Kidney tubule cell (primary cell): ENCODE data around the gene TLDC2.

Experiments
- DNase-seq: peaks from one replicate; pipeline ENCODE4 v3.0.0-alpha.2; 2018; ENCODE audit warnings: low spot score

The TLDC2 gene

DNA sequence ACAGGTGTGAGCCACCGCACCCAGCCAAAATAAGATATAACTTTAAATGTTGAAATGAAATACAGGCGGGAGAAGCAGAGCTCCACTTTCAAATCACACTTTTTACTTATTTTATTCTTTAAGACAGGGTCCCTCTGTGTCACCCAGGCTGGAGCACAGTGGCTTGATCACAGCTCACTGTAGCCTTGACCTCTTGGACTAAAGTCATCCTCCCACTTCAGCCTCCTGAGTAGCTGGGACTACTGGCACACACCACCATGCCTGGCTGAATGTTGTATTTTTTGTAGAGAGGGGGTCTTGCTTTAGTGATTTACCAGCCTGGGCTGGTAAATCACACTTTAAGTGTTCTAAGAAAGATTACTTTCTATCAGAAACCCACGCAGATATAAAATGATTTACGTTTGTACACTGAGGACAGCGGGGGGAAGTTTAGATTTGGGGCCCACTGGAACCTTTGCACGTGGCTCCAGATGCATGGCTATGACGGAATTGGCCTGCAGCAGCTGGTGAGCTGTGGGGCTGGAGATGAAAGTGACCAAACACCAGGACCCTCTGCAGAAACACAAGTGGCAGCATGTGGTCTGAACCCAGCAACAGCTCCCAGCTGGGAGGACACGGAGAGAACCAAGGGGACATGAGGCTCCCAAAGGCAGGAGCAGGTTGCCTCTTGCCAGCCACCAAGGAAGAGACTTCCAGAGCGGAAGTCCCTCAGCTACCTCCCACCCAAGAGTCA lies 26.4 kb upstream of the TLDC2 start:
- DNase-seq = no peak

DNA sequence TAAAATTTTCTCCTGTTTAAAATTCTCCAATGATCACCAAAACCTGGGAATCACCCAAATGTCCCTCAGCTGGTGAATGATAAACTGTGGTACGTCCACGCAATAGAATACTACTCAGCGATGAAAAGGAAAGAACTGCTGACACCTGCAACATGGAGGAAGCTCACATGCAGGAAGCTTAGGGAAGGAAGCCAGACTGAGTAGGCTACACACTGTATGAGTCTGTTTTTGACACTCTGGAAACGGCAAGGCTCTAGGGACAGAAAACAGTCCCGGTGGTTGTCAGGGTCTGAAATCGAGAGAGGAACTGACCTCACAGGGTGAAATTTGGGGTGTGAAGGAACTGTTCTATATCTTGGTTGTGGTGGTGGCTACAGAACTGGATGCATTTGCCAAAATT lies 25.2 kb upstream of the TLDC2 start:
- no peak for DNase-seq

DNA sequence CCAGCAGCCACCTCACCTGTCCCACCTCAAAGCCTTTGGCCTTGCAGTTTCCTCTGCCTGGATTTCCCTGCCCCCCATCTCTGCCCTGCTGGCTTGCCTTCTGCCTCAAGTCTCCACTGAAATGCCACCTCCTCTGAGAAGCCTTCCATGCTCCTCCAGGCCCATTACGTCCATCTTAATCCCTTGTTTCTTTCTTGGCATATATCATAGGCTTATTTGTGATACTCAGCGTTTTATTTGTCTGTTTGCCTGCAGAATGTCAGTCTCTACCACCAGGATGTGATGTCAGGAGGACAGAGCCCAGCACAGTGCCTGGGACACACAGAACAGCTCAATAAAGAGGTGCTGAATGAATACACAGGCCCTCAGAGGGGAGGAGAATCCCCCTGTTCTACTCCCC lies 24.4 kb upstream of the TLDC2 start:
- DNase-seq = no peak

DNA sequence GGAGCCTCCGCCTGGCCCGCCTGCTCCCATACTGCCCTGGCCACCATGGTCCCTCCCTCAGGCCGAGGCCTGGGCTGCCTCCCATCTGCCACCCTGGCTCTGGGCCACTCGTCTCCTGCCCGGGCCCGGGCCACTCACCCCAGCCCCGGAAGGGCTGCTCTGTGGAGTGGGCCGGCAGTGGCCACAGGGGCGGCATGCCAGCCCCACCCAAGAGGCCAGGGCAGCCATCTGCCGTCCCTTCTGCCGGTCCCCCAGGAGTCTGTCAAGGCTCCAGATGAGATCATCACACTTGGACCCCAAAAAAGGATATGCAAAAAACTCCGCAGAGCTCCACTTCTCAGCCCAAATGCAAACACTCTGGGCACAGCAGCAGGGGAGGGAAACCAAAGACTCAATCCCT lies 23.8 kb upstream of the TLDC2 start:
- no peak for DNase-seq

DNA sequence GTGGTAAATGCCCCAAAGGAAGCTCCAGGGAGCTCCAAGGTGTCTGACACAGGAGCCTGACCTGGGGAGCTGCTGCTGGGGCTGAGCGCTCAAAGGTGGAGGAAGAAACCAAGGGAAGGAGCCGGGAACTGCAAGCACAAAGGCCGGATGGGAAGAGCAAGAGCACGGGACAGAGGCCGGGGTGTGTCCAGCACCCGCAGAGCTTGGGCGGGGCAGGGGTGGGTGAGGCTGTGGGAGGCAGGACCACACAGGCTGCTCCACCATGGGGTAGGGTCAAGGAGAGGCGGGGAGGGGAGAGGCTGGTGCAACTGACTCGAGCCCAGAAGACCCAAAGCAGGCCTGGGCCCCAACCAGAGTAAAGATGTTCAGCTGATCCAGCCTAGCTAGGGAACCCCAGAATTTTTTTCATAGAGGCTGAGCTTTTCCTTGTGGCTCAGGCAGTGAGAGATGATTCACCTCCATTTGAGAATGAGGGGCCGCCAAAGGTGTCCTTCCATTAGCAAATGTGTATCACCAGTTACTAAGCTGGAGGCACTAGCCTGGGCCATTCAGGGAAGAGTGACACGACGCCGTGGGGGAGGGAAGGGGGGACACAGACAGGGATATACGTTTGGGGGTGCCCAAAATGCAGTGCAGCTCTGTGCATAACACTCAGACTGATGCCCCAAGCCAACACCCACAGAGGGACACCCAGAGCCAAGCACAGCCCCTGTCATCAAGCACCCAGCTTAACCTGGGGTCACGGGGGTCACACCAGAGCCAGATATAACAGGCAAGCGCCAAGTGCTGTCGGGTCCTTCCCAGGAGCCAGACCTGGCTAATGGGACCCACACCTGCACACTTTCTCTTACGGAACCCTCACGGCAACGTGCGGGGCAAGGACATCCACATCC lies 21.3 kb upstream of the TLDC2 start:
- no peak for DNase-seq

DNA sequence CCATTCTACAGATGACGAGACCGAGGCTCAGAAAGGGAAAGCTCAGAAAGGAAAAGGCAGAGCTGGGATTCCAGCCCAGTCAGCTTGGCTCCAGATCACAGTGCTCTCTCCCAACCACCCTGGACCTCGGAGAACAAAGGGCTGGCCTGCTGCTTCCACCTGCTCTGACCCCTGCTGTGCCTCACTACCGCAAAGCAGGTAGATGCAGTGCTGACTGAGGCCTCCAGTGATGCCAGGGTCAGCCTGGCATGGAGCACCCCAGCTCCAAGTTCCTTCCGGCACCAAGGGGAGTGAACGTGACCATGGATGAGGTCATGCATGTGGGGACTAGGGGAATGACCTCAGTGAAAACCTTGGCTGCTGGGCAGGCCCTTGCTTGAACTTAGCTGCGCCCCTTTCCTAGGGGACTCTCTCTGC lies 20.7 kb upstream of the TLDC2 start:
- peak; percentile 54 for DNase-seq

DNA sequence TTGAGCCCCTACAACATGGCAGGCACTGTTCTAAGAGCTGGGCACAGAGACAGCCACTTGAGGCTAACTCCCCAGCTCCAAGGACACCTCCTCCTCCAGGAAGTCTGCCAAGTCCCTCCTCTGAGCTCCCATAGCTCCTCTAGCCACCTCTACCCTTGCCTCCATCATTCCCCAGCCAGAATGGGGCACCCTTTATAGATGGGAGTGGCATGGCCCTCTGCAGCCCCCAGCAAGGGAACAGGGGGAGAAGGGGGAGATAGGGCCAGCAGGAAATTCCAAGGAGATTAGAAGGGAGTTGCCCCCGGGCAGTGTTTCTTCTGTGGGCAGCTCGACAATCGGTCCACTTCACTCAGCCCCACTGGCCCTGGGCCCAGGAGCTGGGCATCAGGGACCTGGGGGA lies 19.7 kb upstream of the TLDC2 start:
- no peak for DNase-seq

DNA sequence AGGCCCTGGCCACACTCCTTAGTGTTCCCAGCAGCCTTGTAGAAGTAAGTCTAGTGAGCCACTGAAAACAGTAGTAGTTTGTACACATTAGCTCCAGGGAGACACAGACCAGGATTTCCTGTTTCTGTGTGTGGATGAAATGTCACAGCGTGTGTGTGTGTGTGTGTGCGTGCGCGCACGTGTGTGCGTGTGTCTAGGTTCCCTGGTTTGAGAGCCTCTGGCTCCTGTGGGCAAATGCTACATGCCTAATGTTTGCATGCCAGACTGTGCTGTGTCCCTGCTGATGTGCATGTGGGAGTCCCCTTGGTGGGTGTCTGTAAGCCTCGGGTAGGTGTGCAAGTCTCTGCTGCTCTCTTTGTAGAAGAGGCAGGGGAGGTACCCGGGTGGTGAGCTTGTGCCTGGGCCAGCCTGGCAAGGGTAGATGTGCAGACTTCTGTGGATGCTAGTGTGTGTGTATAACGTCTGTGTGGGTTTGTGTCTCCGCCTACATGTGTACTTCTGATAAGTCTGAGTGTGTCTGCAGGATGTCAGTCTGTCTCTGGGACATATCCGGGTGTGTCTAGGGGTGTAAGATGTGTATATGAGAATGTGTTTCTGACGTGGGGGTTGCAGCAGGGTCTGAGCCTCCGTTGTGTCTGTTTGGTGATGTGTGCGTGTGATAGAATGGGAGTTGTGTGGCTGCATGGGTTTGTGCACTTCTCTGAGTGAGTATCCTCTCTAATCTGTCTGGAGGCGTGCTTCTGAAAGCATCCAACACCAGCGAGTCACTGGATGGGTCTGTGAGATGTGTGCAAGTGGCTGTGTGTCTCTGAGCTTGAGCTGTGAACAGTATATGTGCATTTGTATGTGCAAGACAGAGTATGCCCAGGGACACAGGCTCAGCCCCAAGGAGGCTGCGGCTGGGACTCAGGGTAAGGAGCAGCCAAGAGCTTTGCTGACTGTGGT lies 19.0 kb upstream of the TLDC2 start:
- DNase-seq = no peak

DNA sequence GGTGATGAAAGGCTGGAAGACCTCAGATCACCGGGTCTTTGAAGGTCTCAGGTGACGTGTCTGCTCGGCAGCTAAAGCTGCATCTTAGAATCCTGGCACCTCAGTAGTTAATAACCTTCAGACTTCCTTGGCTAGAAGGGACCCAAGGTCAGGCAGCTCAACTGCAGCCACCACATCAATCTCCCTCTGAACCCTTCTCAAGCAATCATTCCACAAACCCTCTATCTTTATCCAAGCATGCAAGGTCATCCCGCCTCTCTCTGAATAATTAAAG lies 16.7 kb upstream of the TLDC2 start:
- no peak for DNase-seq

DNA sequence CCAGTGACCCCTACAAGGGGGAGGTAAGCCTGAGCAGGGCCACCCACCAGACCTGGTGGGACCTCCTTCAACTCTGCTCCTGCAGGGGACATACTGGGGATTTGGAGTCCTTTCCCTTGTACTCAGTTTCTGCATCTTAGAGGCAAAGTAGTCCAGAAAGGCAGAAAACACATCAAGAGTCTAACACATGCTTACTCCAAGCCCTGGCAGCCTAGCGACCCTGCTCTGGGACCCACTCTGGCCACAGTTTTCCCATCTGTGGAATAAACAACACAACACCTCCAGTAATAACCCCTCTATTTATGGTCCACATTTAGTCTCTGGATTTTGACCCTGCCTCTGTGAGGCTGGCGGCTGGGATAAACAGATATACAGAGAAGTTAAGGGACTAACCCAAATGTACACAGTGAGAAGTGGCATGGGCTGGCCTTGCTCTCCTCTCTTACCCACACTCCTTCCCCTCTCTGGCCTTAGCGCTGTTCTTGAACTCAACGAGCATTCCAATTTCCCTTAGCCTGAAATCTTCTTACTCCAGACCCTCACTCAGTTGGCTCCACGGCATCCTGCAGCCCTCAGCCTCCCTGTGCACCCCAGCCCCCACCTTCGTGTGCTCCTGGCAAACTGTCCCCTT lies 16.1 kb upstream of the TLDC2 start:
- no peak for DNase-seq

DNA sequence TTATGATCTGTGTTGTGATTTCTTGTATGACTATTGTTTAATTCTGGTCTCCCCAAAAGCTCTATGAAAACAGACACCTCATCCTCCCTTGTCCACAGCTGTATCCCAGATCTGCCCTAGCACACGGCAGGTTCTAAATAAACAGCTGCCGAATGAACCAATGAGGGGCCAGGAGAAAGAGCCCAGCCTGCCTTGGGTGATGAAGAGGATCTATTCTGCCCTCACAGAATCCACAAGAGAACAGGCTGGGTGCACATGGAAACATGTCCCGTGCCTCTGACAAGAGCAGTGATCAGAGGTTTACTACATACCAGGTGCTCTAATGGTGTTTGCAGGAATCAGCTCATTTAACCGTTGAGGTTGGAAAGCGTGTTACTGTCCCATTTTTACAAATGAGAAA lies 15.6 kb upstream of the TLDC2 start:
- no peak for DNase-seq

DNA sequence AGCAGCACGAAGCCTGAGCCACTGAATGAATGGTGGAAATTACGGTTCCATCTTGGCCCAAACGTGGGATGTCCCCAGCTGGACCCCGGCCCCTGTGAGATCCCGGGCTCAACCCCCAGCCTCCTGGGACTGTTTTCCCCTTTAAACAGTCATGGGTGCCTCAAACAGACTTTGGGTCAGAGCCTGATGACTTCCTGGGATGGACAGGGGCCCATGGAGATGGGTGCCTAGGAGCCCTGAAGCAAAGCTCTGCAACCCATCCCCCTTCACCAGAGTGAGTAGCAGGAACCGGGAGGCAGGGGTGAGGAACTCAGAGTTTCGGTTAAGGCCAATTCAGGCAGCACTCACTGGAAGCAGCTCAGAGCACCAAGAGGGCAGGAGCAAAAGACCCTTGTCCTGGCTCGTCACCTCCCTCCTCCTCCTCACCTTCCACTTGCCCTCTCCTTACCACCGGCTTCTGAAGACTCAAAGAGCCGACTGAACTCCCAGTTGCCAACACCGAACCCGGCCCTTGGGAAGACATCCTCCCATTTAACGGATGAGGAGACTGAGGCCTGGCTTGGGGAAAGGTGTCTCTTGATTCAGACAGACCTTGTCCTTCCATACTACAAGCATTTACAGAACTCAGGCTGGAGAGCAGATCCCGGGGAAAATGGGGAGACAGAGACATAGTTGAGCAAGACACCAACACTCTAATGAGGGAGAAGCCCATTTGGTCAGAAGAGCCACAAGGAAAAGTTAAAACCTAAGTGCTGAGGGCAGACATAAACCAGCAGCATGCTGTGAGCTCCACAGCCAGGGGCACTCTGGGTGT lies 14.9 kb upstream of the TLDC2 start:
- DNase-seq = no peak

DNA sequence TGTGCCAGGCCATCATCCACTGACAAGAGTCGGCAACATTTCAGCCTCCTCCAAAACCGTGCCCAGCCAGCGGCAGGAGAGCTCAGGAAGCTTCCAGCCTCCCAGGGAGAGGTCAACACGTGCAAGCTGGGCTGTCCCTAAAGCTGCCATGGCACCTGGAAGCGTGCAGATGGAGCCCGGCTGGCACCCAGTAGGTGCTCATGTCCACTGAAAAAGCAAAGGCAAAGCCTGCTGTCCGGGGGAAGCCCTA lies 14.4 kb upstream of the TLDC2 start:
- DNase-seq = no peak

DNA sequence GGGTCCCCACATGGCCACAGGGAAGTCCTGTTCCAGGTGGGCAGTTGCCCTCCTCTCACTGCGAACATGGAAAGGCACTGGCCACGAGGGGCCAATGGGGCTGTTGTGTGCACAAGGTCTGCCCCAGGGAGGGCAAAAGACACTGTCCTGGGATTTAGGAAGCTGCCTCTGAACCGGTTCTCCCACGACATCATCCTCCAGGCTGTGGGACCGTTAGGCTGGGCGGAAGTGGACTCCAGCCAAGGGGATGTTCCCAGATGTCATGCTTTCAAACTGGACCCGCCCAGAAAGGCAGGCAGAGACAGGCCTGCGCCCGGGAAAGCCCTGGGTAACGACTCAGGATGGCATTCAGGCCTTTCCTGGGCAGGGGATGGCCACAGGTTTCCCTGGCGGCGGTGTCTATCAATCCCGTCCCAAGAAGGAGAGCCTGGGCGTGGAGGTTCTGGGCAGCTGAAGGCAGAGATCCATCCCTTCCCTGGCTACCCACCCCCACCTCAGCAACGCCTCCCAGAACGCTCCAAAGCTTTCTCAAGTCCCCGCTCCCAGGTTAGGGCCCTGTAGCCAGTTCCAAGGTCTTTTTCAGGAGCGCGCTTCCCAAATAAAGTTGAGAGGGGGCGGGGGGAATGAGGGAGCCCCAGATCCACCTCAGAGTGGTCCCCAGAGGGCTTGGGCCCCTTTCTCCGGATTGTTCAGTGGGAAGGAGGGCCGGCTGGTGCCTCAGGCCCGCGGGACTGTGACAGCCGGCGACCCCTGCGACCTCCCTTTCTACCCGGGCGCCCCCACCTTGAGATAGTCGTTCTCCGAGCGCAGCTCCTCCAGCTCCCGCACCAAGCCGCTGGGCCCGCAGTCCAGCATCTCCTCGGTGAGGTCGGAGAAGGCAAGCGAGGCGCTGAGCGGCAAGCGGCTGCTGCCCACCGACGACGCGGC lies 13.8 kb upstream of the TLDC2 start:
- DNase-seq = peak; percentile 91

DNA sequence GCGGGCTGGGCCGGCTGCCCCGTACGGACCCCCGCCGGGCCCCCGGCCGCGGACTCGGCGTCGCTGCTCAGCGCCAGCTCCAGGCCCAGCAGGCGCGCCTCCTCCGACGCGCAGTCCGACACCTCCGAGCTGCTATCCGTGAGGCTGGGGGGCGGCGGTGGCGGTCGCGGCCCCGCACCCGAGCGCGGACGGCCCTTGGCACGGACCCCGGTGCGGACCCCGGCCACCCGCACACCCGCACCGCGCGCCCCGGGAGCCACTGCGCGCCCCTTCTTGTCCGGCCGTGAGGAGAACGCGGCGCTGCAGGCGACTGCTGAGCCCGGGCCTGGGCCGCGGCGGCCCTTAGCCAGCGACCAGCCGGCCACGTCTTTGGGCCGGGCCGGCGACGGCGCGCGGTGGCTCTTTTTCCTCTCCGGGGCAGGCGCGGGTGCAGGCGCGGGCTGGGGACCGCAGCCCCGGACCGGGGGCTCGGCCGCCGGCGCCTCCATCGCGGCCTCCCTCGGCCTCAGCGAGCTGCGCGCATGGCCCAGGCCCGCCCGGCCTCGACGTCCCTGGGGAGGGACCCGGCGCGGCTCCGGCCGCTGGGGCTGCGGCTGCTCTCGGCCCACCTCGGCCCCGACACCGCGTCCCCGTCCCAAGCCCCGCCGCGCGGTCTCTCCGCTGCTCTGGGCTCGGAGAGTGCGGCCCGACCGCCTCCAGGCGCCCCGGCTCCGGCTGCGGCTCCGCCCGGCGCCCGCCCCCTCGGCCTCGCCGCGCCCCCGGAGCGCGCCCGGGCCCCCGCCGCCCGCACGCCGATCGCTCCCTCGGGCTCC lies 12.9 kb upstream of the TLDC2 start:
- no peak for DNase-seq

DNA sequence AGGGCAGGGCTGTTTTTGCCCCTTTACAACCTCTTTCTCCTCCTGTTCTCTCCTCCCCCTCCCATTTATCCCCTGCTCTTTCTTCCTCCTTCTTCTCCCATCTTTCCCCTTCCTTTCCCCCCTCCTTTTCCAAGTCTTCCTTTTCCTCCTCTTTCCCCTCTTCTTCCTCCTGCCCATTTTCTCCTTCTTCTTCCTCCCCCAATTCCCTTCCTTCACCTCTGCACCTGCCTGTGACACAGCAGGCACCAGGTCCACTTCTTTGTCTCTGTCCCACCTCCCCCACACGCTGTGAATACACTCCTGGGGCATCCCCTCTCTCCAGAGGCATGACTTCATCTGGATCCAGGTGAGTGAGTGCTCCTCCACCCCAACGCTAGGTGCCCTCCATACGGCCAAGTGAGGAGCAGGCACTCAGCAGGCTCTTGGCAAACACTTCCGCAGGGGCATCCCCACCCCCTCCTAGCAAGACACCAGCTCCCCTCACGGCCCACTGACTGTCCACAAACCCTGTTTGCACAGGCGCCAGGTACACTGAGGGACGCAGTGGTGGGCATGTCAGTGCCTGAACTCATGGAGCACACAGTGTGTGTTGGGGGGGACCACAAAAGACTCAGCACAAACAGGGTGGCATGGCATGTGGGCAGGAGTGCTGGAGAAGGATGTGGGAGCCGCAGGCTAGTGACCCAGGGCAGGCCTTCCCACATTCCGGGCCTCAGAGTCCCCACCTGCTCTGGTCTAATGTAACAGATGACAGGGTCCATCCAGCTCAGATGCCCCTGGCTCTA lies 10.7 kb upstream of the TLDC2 start:
- DNase-seq = peak; percentile 82

DNA sequence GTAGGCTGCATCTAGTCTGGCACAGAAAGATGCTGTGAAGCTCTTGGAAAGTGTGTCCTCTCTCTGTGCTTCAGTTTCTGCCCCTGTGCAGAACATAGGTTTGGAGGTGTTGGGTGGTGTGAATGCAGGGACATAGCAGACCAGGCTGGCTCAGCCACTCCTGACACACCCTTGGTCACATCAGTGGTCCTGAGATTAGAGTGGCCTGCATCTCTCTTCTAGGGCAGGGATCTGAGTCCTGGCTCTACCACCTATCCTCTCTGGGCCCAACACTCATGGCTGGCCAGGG lies 10.1 kb upstream of the TLDC2 start:
- DNase-seq = no peak

DNA sequence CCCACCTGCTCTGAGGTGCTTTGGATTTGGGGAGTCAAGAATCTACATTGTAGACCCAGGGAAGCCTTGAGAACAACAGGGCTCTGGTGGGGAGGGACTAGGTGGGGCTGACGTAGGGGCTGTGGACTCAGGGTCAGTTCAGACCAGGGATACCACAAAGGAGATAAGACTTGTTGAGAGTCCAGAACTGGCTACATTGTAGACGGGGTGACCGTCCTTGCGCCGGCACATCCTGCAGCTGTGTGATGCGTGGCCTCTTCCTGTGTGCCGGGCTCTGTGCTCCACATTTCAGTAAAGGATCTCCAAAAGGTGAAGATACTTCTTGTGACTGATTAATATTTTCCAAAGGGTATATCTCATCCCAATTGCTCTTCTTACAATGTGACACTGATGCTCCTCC lies 9.8 kb upstream of the TLDC2 start:
- no peak for DNase-seq
